Tibial artery (tissue), 4 donors: Measurements from ENCODE around the gene UBN1.

Experiments
- DNase-seq, 2 donors: peaks; one replicate each; pipeline ENCODE4 v3.0.0-alpha.2; 2019
- H3K27ac ChIP-seq, 2 donors: fragments of 200-600 bp; sonication (generic) in 1 of 2; 1 replicate in 1 of 2; 2 replicates in 1 of 2; pipeline ENCODE4 v1.5.1; 2018 to 2019; ENCODE audit warnings: mild to moderate bottlenecking in 1 of 2
- H3K27me3 ChIP-seq, 2 donors: fragments of 200-600 bp; sonication (generic) in 1 of 2; one replicate each; pipeline versions ENCODE4 v1.5.1 to v1.6.0; 2016 to 2019
- H3K36me3 ChIP-seq, 3 donors: fragments of 200-600 bp; sonication (generic) in 2 of 3; one replicate each; pipeline ENCODE4 v1.5.1; 2016 to 2019; ENCODE audit warnings: mild to moderate bottlenecking in 2 of 3
- H3K4me1 ChIP-seq, 4 donors: fragments of 200-600 bp; sonication (generic) in 2 of 4; 1 replicate in 3 of 4; 2 replicates in 1 of 4; pipeline ENCODE4 v1.5.1; 2016 to 2019
- H3K4me3 ChIP-seq, 2 donors: fragments of 200-600 bp; sonication (generic) in 1 of 2; 1 replicate in 1 of 2; 2 replicates in 1 of 2; pipeline ENCODE4 v1.5.1; 2018 to 2019; ENCODE audit warnings: mild to moderate bottlenecking in 2 of 2
- H3K9me3 ChIP-seq, 3 donors: fragments of 200-600 bp; sonication (generic) in 1 of 3; one replicate each; pipeline ENCODE4 v1.5.1; 2016 to 2019
- intact Hi-C: fragments of 100-400 bp; cut with DNase I; formaldehyde crosslinking; loops from one replicate; pipeline ENCODE4 v1.15.0; 2023; ENCODE audit warnings: low total_unique reads
- TF ChIP-seq, protein P1 (sequence below), 2 experiments: fragments of 200-600 bp in 1 of 2; fragments of 450-650 bp in 1 of 2; IDR thresholded peaks; one replicate each; pipeline ENCODE4 v1.5.1; 2017 to 2019; ENCODE audit warnings: antibody characterized with exemption in 2 of 2, mild to moderate bottlenecking in 1 of 2, moderate library complexity in 1 of 2

Gene UBN1

DNA sequence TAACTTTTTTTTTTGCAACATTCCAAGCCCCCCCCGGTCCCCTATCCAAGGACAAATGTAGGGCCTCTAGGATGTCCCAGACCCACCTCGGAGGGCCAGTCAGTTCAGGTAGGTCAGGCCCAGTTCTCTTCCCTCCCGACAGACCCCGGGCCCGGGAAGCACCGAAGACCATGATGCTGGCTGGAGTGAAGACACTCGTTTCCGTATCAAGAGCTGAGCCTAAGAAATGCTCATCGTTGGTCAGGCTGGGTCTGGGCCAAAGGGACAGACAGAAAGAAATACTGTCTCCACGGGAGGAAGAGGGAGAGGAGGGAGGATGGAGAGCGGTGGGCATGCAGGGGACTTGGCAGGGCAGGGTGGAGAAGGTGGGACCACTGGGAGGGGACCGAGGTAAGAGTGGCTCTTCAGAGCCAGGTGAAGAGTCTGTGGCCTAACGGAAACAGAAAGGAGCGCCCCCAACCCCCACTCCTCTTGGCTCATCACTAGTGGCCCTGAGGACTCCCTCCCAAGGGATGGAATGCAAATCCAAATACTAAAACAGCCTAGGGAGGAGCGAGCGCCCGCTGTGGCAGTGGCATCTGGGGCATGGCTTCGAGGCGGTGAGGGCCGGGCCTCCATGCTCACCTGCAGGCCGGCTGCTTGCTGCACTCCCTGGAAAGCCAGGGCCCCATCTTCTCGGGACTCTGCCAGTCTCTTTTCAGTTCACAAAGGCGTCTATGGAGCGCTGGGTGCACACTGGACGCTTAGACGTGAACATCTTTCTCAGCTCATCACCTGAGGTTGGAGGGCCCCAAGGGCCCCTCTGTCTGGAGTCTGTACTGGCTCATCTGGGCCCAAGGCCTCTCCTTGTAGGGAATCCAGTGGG lies 43.2 kb upstream of the UBN1 start:
- H3K9me3 ChIP-seq: no peaks in the 10 kb centered on the region
- no peaks in the 10 kb centered on the region for H3K27me3 ChIP-seq
- H3K4me1 ChIP-seq: peaks cover 0 to 26% (median 13%) of the 10 kb centered on the region in 4 donors
- no peak overlapping the region for H3K27ac ChIP-seq
- DNase-seq: no peak
- intact Hi-C loops: no loop called here
- H3K4me3 ChIP-seq: no peak overlapping the region
- TF ChIP-seq, protein P1, sequence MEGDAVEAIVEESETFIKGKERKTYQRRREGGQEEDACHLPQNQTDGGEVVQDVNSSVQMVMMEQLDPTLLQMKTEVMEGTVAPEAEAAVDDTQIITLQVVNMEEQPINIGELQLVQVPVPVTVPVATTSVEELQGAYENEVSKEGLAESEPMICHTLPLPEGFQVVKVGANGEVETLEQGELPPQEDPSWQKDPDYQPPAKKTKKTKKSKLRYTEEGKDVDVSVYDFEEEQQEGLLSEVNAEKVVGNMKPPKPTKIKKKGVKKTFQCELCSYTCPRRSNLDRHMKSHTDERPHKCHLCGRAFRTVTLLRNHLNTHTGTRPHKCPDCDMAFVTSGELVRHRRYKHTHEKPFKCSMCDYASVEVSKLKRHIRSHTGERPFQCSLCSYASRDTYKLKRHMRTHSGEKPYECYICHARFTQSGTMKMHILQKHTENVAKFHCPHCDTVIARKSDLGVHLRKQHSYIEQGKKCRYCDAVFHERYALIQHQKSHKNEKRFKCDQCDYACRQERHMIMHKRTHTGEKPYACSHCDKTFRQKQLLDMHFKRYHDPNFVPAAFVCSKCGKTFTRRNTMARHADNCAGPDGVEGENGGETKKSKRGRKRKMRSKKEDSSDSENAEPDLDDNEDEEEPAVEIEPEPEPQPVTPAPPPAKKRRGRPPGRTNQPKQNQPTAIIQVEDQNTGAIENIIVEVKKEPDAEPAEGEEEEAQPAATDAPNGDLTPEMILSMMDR (IDR thresholded peaks at IDR 0.05): no peak
- H3K36me3 ChIP-seq: peaks cover 12 to 57% (median 36%) of the 10 kb centered on the region in 3 donors

DNA sequence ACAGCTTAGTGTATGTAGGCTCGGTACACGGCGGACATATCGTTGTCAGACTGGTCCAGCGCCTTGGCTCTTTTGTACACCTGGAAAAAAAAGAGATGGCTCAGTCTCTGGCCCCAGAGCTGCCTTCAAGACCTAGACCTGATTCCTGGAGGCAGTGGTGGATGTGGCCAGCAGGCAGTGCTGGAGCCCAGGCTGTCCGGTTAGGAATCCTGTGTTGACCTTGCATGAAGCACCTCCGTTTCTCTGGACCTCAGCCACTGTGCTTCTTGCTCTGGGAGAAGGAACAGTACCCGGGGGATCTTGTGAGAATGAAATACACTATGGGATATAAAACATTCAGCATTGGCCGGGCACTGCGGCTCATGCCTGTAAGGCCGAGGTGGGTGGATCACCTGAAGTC lies 42.0 kb upstream of the UBN1 start:
- no peak overlapping the region for H3K27ac ChIP-seq
- peaks cover 0 to 23% (median 13%) of the 10 kb centered on the region in 4 donors for H3K4me1 ChIP-seq
- peaks cover 21 to 62% (median 47%) of the 10 kb centered on the region in 3 donors for H3K36me3 ChIP-seq
- DNase-seq: no peak
- H3K27me3 ChIP-seq: no peaks in the 10 kb centered on the region
- TF ChIP-seq, protein P1 (IDR thresholded peaks at IDR 0.05): no peak
- no peaks in the 10 kb centered on the region for H3K9me3 ChIP-seq
- no peak overlapping the region for H3K4me3 ChIP-seq
- intact Hi-C loops: no loop called here

DNA sequence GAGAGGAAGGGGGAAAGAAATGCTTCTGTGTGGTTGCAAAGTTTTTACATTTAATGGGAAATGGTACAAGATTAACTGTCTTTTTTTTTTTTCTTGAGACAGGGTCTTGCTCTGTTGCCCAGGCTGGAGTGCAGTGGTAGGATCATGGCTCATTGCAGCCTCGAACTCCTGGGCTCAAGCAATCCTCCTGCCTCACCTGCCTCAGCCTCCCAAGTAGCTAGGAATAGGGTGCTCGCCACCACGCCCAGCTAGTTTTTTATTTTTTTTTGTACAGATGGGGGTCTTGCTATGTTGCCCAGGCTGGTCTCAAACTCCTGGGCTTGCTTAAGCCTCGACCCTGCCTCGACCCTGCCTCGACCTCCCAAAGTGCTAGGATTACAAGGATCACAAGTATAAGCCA lies 41.0 kb upstream of the UBN1 start:
- TF ChIP-seq, protein P1 (IDR thresholded peaks at IDR 0.05): no peak
- Histone ChIP-seq H3K9me3 (no peaks in the 10 kb centered on the region), H3K27me3 (no peaks in the 10 kb centered on the region), H3K4me3 (no peak overlapping the region), H3K36me3 (peaks cover 28 to 72% (median 53%) of the 10 kb centered on the region in 3 donors), H3K27ac (no peak overlapping the region), H3K4me1 (peaks cover 0 to 16% (median 10%) of the 10 kb centered on the region in 4 donors)
- intact Hi-C loops: no loop called here
- no peak for DNase-seq

DNA sequence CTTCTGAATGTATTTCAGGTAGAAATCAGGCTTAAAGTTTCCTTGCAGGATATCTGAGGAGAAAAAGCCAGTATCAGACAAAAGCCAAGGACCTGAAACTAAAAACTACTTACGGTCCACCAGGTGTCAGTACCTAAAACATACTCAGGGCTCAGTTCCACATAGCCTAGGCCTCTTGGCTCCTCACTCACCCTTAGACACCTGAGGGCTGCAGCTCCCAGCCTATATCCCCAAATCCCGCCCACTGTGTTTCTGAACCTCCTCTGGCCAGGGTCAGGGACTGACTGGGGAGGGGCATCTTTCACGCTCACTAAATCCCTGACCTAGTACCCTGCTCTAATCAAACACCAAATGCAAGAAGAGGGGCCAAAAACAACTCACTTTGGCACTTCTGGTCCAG lies 36.0 kb upstream of the UBN1 start:
- no peaks in the 10 kb centered on the region for H3K27me3 ChIP-seq
- DNase-seq: no peak
- intact Hi-C loops: no loop called here
- no peaks in the 10 kb centered on the region for H3K4me1 ChIP-seq
- TF ChIP-seq, protein P1 (IDR thresholded peaks at IDR 0.05): no peak
- no peaks in the 10 kb centered on the region for H3K9me3 ChIP-seq
- no peak overlapping the region for H3K27ac ChIP-seq
- peaks cover 60 to 99% (median 83%) of the 10 kb centered on the region in 3 donors for H3K36me3 ChIP-seq
- H3K4me3 ChIP-seq: no peak overlapping the region

DNA sequence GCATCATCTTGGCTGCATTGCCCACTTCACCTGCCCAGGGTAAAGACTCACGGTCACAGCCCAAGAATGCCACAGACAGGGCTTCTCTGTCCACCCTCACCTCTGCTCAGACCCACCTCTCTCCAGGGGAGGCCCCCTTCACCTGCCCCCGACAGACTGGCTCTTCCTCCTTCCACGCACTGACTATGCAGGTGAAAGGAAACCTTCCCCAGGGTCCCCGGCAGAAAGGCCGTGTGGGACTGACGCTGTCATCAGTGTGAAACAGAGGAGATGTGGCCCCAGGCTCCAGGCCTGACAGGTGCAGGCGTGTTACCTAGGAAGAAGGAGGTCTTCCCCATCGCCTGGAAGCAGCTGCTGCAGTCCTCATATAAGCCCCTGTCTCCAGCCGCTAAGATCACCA lies 35.5 kb upstream of the UBN1 start:
- no peak overlapping the region for H3K27ac ChIP-seq
- TF ChIP-seq, protein P1 (IDR thresholded peaks at IDR 0.05): no peak
- no peaks in the 10 kb centered on the region for H3K9me3 ChIP-seq
- peaks cover 65 to 99% (median 86%) of the 10 kb centered on the region in 3 donors for H3K36me3 ChIP-seq
- no peak for DNase-seq
- no peaks in the 10 kb centered on the region for H3K4me1 ChIP-seq
- H3K4me3 ChIP-seq: no peak overlapping the region
- intact Hi-C loops: no loop called here
- no peaks in the 10 kb centered on the region for H3K27me3 ChIP-seq
